Measurements from ENCODE around the gene IL34.

DNA sequence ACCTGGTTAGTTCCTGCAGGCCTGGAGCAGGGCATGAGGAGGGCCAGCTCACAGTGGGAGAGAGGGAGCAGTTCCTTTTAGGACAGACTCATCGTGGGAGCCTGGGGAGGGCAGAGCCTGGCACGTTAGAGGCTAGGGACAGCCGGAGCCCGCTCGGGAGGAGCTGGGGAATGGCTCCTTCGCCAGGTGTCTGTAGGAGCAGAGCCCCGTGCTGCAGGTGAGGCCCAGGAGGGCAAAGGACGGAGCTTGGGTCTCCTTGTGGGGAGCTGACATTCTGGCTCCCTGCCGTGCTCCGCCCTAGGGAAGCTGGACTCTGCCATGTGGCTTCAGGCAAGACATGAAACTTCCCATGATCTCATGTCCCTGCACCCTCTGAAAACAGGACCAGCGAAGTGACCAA lies 58.2 kb downstream of the IL34 start:
- TF ChIP-seq FOXA1 (IDR thresholded peaks at IDR 0.05) (no peak), SUZ12 (IDR thresholded peaks at IDR 0.05) (no peak), LEF1 (IDR thresholded peaks at IDR 0.05; ENCODE audit: borderline replicate concordance) (no peak)
